VCaP (cell line): ENCODE results near the gene GPR107.

ENCODE experiments used
- H3K27ac ChIP-seq: fragments of 450-650 bp; 2 replicates; pipeline ENCODE4 v1.5.1; 2017
- CTCF ChIP-seq: fragments of 450-650 bp; conservative IDR thresholded peaks from 2 replicates; pipeline ENCODE4 v1.5.1; 2017; ENCODE audit warnings: mild to moderate bottlenecking, moderate library complexity

Gene GPR107

GRCh38 chr9:130158001-130158400 is 104.3 kb downstream of the GPR107 start:
- no peak for TF ChIP-seq CTCF
- no peak overlapping the region for H3K27ac ChIP-seq

- TF ChIP-seq CTCF = no peak
- no peak overlapping the region for H3K27ac ChIP-seq
Observed at GRCh38 chr9:130159057-130159456, 105.4 kb downstream of the GPR107 start.

GRCh38 chr9:130159915-130160670 is 106.4 kb downstream of the GPR107 start:
- no peak for TF ChIP-seq CTCF
- H3K27ac ChIP-seq = no peak overlapping the region

GRCh38 chr9:130160862-130161470 is 107.3 kb downstream of the GPR107 start:
- no peak for TF ChIP-seq CTCF
- no peak overlapping the region for H3K27ac ChIP-seq

- H3K27ac ChIP-seq = no peak overlapping the region
- TF ChIP-seq CTCF = no peak
Observed at GRCh38 chr9:130165579-130165978, 111.9 kb downstream of the GPR107 start.

- no peak for TF ChIP-seq CTCF
Observed at GRCh38 chr9:130166399-130166798, 112.7 kb downstream of the GPR107 start.

GRCh38 chr9:130167927-130168326 is 114.2 kb downstream of the GPR107 start:
- no peak for TF ChIP-seq CTCF
- no peak overlapping the region for H3K27ac ChIP-seq

More at GRCh38 chr9:130166399-130166798, 112.7 kb downstream of the GPR107 start:
- H3K27ac ChIP-seq = no peak overlapping the region
